Endothelial cell (in vitro differentiated cells): ENCODE data around the gene MICALL2. TPM values are rescaled to one million over a fixed set of nuclear protein-coding genes. Genes with fewer than 3 reads are reported as not detected.

Experiments used
- DNase-seq: peaks from one replicate; pipeline ENCODE4 v3.0.0; 2021; ENCODE audit warnings: low spot score
- H3K27ac Mint-ChIP-seq: one replicate; pipeline ENCODE4 v1.8.0; 2021; ENCODE audit warnings: mixed read lengths, inconsistent platforms; ENCODE audit not compliant: unreplicated experiment
- H3K27me3 Mint-ChIP-seq: one replicate; pipeline ENCODE4 v1.8.0; 2021; ENCODE audit warnings: mild to moderate bottlenecking, moderate library complexity, mixed read lengths, inconsistent platforms; ENCODE audit not compliant: unreplicated experiment
- H3K36me3 Mint-ChIP-seq: one replicate; pipeline ENCODE4 v1.8.0; 2021; ENCODE audit warnings: mild to moderate bottlenecking, low read depth, mixed read lengths, inconsistent platforms; ENCODE audit not compliant: unreplicated experiment
- H3K4me1 Mint-ChIP-seq: one replicate; pipeline ENCODE4 v1.8.0; 2021; ENCODE audit warnings: mild to moderate bottlenecking, mixed read lengths, inconsistent platforms; ENCODE audit not compliant: unreplicated experiment
- H3K4me3 Mint-ChIP-seq: one replicate; pipeline ENCODE4 v1.8.0; 2021; ENCODE audit warnings: mild to moderate bottlenecking, mixed read lengths, inconsistent platforms; ENCODE audit not compliant: unreplicated experiment
- H3K9me3 Mint-ChIP-seq: one replicate; pipeline ENCODE4 v1.8.0; 2021; ENCODE audit warnings: mixed read lengths, inconsistent platforms; ENCODE audit not compliant: unreplicated experiment
- CTCF ChIP-seq: fragments of 200-600 bp; sonication (generic); IDR thresholded peaks from one replicate; pipeline ENCODE4 v1.5.0; 2021; ENCODE audit warnings: antibody characterized with exemption; ENCODE audit not compliant: unreplicated experiment
- total RNA-seq: library from RNA; stranded (reverse); fragmentation: NEBNext Ultra II Directional; extraction: Animal tissue kit (Norgen Biotek cat#: 25700); gene quantifications from one replicate; pipeline ENCODE4 v1.2.1, GENCODE V29; 2021; ENCODE audit not compliant: unreplicated experiment

Gene MICALL2
- total RNA-seq, 1 donor from 2014 or later, result 25.0 TPM

GRCh38 chr7:1459512-1459892 lies 232 bp upstream of the MICALL2 start:
- H3K9me3 Mint-ChIP-seq, result no peaks in the 10 kb centered on the region
- peaks cover 14% of the 10 kb centered on the region for H3K27me3 Mint-ChIP-seq
- no peaks in the 10 kb centered on the region for H3K36me3 Mint-ChIP-seq
- no peak for TF ChIP-seq CTCF
- no peak overlapping the region for H3K27ac Mint-ChIP-seq
- DNase-seq, result peak; percentile 100
- H3K4me1 Mint-ChIP-seq, result peaks cover 32% of the 10 kb centered on the region
- no peak overlapping the region for H3K4me3 Mint-ChIP-seq

- Mint-ChIP-seq H3K36me3 (no peaks in the 10 kb centered on the region), H3K4me3 (peak overlapping the region; percentile 79), H3K9me3 (no peaks in the 10 kb centered on the region), H3K4me1 (peaks cover 37% of the 10 kb centered on the region), H3K27ac (no peak overlapping the region), H3K27me3 (peaks cover 17% of the 10 kb centered on the region)
- no peak for DNase-seq
- TF ChIP-seq CTCF, result no peak
These were observed 1.2 kb downstream of the MICALL2 start for GRCh38 chr7:1457949-1458682.

- no peak for DNase-seq
- no peaks in the 10 kb centered on the region for H3K36me3 Mint-ChIP-seq
- H3K27ac Mint-ChIP-seq, result peak overlapping the region; percentile 57
- H3K27me3 Mint-ChIP-seq, result peaks cover 14% of the 10 kb centered on the region
- TF ChIP-seq CTCF, result no peak
- H3K4me3 Mint-ChIP-seq, result peak overlapping the region; percentile 73
- peaks cover 37% of the 10 kb centered on the region for H3K4me1 Mint-ChIP-seq
- no peaks in the 10 kb centered on the region for H3K9me3 Mint-ChIP-seq
These were observed 2.0 kb downstream of the MICALL2 start for GRCh38 chr7:1457059-1457948.

DNA sequence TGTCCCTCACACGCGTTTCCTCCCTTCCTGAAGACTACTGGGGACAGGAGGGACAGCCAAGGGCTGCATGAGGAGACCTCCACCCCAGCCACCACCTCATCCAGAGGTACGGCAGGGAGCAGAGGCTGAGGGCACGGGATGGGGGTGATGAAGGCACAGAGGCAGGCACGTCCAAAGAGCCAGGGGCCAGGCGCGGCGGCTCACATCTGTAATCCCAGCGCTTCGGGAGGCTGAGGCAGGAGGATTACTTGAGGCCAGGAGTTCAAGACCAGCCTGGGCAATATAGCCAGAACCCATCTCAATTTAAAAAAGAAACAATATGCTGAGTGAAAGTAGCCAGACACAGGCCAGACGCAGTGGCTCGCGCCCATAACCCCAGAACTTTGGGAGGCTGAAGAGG lies 3.3 kb downstream of the MICALL2 start:
- H3K4me1 Mint-ChIP-seq, result peaks cover 27% of the 10 kb centered on the region
- H3K4me3 Mint-ChIP-seq, result peak overlapping the region; percentile 67
- TF ChIP-seq CTCF, result no peak
- H3K36me3 Mint-ChIP-seq, result no peaks in the 10 kb centered on the region
- no peaks in the 10 kb centered on the region for H3K9me3 Mint-ChIP-seq
- peak overlapping the region; percentile 13 for H3K27ac Mint-ChIP-seq
- no peak for DNase-seq
- H3K27me3 Mint-ChIP-seq, result peaks cover 10% of the 10 kb centered on the region
